Activated CD8-positive, alpha-beta T cell treated with anti-CD3 and anti-CD28 coated beads, Interleukin-2, amount 10 ng/mL, durations not matched to agents 7 days and 5 days (primary cell): ENCODE data around the gene TMEM222. TPM values are rescaled to one million over a fixed set of nuclear protein-coding genes. Genes with fewer than 3 reads are reported as not detected.

Experiments
- ATAC-seq: fragments of 150-1000 bp; cut with Tn5 transposase; one replicate; pipeline ENCODE4 v1.10.0; 2021; ENCODE audit warnings: moderate library complexity
- CTCF ChIA-PET: fragments of 350-600 bp; sonication (Branson Sonifier 250); formaldehyde crosslinking; loops from one replicate; lab custom pipeline; 2021; ENCODE audit warnings: antibody characterized with exemption; lab: Charles Lee
- POLR2A ChIA-PET: fragments of 350-600 bp; sonication (Branson Sonifier 250); formaldehyde crosslinking; loops from one replicate; lab custom pipeline; 2021; ENCODE audit warnings: antibody characterized with exemption; lab: Charles Lee
- DNase-seq: peaks from one replicate; pipeline ENCODE4 v3.0.0-alpha.2; 2020
- H3K27ac Mint-ChIP-seq: one replicate; pipeline ENCODE4 v1.8.0; 2021; ENCODE audit warnings: mild to moderate bottlenecking, mixed read lengths
- H3K27me3 Mint-ChIP-seq: one replicate; pipeline ENCODE4 v1.8.0; 2021; ENCODE audit warnings: low read depth, mixed read lengths
- H3K36me3 Mint-ChIP-seq: one replicate; pipeline ENCODE4 v1.8.0; 2021; ENCODE audit warnings: low read depth, mixed read lengths
- H3K4me1 Mint-ChIP-seq: one replicate; pipeline ENCODE4 v1.8.0; 2021; ENCODE audit warnings: low read depth, mixed read lengths
- H3K4me3 Mint-ChIP-seq: one replicate; pipeline ENCODE4 v1.8.0; 2021; ENCODE audit warnings: mild to moderate bottlenecking, mixed read lengths
- H3K9me3 Mint-ChIP-seq: one replicate; pipeline ENCODE4 v1.8.0; 2022; ENCODE audit warnings: mixed read lengths; ENCODE audit not compliant: insufficient read depth
- total RNA-seq, 2 experiments: library from RNA; stranded (reverse); gene quantifications; one replicate each; pipeline ENCODE4 v1.2.3, GENCODE V29; 2021

Gene TMEM222
- total RNA-seq, 2 experiments from 2014 or later, result 35.2 to 38.5 TPM

DNA sequence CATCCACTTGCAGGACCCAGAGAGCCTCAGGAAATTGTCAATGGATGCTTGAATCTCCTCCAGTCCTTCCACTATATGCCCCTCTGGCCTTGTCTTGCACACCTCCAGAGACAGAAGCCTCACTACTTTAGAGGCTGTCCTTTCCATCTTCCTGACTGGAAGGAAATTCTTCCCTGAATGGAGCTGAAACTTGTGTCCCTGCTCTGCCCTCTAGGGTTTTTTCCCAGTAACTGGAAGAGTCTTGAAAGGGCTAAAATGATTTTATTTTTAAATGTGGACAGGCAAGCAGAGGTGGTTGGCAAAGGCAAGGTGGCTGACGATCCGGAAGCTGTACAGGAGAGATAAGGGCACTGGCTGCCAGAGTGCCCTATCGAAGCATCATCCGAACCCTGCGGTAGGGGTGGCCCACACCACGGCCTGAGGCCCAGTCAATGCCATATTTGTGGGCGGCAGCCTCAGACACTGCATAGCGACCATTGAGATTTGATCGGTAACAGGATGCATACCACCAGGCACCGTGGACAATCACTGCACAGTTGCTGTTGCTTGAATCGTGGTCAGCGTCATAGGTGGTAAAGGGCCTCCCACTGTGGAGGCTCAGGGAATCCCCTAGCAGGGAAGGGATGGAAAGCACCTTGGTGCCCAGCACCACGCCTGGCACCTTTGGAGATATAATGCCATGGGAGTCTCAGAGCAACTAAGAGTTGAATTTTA is 47.1 kb downstream of the TMEM222 start:
- peaks cover 47% of the 10 kb centered on the region for H3K4me1 Mint-ChIP-seq
- H3K27ac Mint-ChIP-seq, result no peak overlapping the region
- POLR2A ChIA-PET, result interaction anchor here (0.8 kb wide), 1 partner anchor 25 kb away, joined by 3 read pairs; no protein-coding TSS in a partner anchor

DNA sequence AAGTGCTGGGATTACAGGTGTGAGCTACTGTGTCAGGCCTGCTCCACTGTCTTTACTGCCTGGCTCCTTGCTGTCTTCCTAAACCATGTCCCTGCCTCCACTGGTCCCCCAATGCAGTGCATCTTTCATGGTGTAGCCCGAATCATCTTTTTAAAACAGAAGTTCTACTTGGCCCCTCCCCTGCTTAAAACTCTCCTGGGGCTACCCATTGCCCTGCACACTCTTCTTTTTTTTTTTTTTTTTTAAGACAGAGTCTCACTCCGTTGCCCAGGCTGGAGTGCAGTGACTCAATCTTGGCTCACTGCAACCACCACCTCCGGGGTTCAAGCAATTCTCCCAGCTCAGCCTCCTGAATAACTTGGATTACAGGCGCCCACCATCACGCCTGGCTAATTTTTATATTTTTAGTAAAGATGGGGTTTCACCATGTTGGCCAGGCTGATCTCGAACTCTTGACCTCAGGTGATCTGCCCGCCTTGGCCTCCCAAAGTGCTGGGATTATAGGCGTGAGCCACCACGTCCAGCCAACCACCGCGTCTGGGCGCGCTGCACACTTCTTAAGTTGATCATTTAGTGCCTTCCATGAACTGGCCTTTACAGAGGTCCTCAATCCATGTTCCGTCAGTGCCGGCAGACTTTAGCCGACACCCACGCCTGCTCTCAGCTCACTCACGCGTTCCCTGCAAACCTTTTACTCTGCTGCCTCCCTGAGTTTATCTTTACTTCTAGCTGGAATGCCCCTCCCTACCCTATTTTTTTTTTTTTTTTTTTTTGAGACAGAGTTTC is 50.3 kb downstream of the TMEM222 start:
- no peak overlapping the region for H3K27ac Mint-ChIP-seq
- CTCF ChIA-PET, result interaction anchor here (1.0 to 2.6 kb wide), 4 partner anchors 10 to 15 kb away, joined by 4 to 22 read pairs (median 4); no protein-coding TSS in a partner anchor

More for the DNA sequence above, 47.1 kb downstream of the TMEM222 start:
- Mint-ChIP-seq H3K4me3 (no peak overlapping the region), H3K27me3 (peaks cover 4% of the 10 kb centered on the region), H3K9me3 (no peaks in the 10 kb centered on the region), H3K36me3 (no peaks in the 10 kb centered on the region)
- DNase-seq, result no peak
- CTCF ChIA-PET, result interaction anchor here (0.7 to 2.6 kb wide), 5 partner anchors 12 to 324 kb away, joined by 3 to 15 read pairs (median 3); no protein-coding TSS in a partner anchor
- no peak for ATAC-seq

DNA sequence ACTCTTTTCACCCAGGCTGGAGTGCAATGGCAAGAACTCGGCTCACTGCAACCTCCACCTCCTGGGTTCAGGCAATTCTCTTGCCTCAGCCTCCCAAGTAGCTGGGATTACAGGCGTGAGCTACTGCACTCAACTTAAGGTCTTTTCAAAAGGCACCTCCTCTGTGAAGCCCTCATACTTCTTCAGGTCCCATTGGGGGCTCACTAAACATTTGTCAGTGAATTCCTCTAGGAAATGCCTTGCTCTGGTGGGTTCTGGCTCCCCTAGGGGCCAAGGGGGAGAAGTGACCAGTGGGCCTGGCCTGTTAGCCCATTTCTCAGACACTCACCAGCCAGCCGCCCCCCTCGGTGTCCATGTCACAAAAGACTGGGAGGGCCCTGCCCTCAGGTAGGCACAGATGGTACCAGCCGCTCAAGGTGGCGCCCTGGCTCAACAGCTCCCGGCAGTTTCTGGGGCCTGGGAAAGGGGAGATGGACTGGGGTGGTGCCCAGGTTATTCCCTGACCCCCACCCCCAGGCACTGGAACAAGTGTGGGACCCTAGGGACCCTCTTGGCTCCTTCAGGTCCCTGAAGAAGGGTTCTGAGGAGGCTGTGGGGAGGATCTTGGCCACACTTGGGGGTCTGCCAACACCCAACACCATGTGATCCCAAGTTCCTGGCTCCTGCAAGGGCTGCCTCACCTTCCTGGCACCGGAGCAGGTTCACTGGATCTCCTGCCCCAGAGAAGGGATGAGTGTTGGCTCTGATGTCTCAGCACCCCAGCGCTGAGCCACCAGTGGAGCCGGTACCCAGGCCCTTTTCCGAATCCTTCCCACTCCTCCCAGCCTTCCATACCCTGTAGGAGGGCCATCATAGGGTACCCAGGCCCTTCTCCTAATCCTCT is 51.1 kb downstream of the TMEM222 start:
- ATAC-seq (no peak), DNase-seq (no peak)
- Mint-ChIP-seq H3K4me3 (no peak overlapping the region), H3K4me1 (peaks cover 18% of the 10 kb centered on the region), H3K27ac (no peak overlapping the region), H3K36me3 (no peaks in the 10 kb centered on the region), H3K27me3 (peaks cover 4% of the 10 kb centered on the region), H3K9me3 (no peaks in the 10 kb centered on the region)
- CTCF ChIA-PET, result interaction anchor here (1.3 to 2.6 kb wide), 3 partner anchors 9 to 16 kb away, joined by 4 to 22 read pairs (median 4); no protein-coding TSS in a partner anchor
- POLR2A ChIA-PET, result no interaction called here

More for the DNA sequence above, 50.3 kb downstream of the TMEM222 start:
- no peaks in the 10 kb centered on the region for H3K9me3 Mint-ChIP-seq
- no peak for DNase-seq
- no peak for ATAC-seq
- no peaks in the 10 kb centered on the region for H3K36me3 Mint-ChIP-seq
- H3K27me3 Mint-ChIP-seq, result peaks cover 4% of the 10 kb centered on the region
- POLR2A ChIA-PET, result no interaction called here
- no peak overlapping the region for H3K4me3 Mint-ChIP-seq
- peaks cover 24% of the 10 kb centered on the region for H3K4me1 Mint-ChIP-seq

DNA sequence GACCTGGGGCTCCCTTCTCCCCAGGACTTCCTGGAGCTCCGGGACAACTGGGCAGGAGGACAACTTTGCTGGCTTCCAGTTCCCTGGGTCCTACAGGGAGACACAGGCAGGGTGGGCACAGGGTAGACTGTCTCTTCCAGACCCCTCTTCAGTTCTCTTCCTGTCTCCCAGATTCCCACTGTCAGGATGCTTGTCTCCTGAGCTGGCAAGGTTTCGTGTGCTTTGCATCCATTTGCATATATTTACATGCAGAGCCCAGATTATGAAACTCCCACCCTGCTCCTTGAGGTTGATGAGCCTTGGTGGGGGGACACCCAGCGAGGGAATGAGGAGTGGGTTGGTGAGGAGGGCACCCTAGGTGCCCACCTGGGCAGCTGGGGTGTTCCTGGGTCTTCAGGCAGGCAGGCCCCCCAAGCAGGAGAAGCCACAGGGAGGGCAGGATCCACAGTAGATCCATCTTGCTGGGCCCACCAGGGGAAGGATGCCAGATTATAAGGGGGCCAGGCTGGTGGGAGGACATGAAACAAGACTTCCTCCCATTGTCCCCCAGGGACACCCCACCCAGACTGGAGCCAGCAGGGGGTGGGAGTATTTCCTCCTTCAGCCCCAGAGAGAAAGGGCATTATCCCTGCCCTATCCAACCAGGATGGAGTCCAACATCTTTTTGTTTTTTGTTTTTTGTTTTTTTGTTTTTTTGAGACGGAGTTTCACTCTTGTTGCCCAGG is 52.6 kb downstream of the TMEM222 start, which contains the start of gene FCN3:
FCN3 (minus strand) TSS at position 463 of the 725 bp plus-strand sequence; CDS start at position 457, 6 bp downstream.
- peaks cover 4% of the 10 kb centered on the region for H3K27me3 Mint-ChIP-seq
- no peak for ATAC-seq
- ChIA-PET POLR2A (interaction anchor here (1.1 kb wide), 1 partner anchor 10 kb away, joined by 4 read pairs; no protein-coding TSS in a partner anchor), CTCF (interaction anchor here (0.6 to 1.1 kb wide), 3 partner anchors 12 to 17 kb away, joined by 3 read pairs; no protein-coding TSS in a partner anchor)
- no peaks in the 10 kb centered on the region for H3K36me3 Mint-ChIP-seq
- no peak within 1 kb of the TSS for H3K4me3 Mint-ChIP-seq
- no peak for DNase-seq
- H3K9me3 Mint-ChIP-seq, result no peaks in the 10 kb centered on the region
- peaks cover 9% of the 10 kb centered on the region for H3K4me1 Mint-ChIP-seq
- no peak within 1 kb of the TSS for H3K27ac Mint-ChIP-seq

GRCh38 chr1:27377760-27378495 is 56.0 kb downstream of the TMEM222 start:
- Mint-ChIP-seq H3K9me3 (no peaks in the 10 kb centered on the region), H3K4me3 (no peak overlapping the region), H3K27ac (no peak overlapping the region), H3K36me3 (no peaks in the 10 kb centered on the region), H3K27me3 (peaks cover 11% of the 10 kb centered on the region), H3K4me1 (no peaks in the 10 kb centered on the region)
- ChIA-PET POLR2A (interaction anchor here (0.7 kb wide), 1 partner anchor 22 kb away, joined by 3 read pairs; no protein-coding TSS in a partner anchor), CTCF (interaction anchor here (0.9 to 1.5 kb wide), 4 partner anchors 10 to 45 kb away, joined by 3 to 6 read pairs (median 4); partner anchors contain the start of gene MAP3K6)
- DNase-seq, result no peak
- ATAC-seq, result no peak

- H3K4me3 Mint-ChIP-seq, result no peak overlapping the region
- ATAC-seq (no peak), DNase-seq (no peak)
- ChIA-PET POLR2A (no interaction called here), CTCF (interaction anchor here (1.1 kb wide), 1 partner anchor 83 kb away, joined by 6 read pairs; no protein-coding TSS in a partner anchor)
- H3K27me3 Mint-ChIP-seq, result peaks cover 7% of the 10 kb centered on the region
- H3K4me1 Mint-ChIP-seq, result no peaks in the 10 kb centered on the region
- peak overlapping the region; percentile 20 for H3K27ac Mint-ChIP-seq
- no peaks in the 10 kb centered on the region for H3K9me3 Mint-ChIP-seq
- no peaks in the 10 kb centered on the region for H3K36me3 Mint-ChIP-seq
Measured at GRCh38 chr1:27379564-27380122, 57.7 kb downstream of the TMEM222 start.

DNA sequence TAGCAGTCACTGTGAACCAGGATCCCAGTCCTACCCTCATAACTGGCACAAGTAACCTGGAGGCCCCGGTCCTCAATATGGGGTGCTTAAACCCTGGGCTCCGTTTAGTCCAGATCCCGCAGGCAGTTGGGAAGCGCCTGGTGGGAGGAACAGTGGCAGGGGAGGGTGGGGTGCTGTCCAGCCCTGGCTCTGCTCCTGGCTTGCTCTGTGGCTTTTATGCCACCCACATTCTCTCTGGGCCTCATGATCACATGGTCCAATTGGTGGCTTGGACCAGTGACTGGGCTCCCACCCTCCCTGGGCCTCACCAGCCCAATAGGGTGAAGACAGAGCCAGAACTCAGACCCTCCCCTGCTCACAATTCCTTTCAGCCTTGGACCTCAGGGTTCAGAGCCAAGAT is 58.3 kb downstream of the TMEM222 start:
- no peaks in the 10 kb centered on the region for H3K4me1 Mint-ChIP-seq
- DNase-seq (no peak), ATAC-seq (no peak)
- no peaks in the 10 kb centered on the region for H3K9me3 Mint-ChIP-seq
- no peak overlapping the region for H3K27ac Mint-ChIP-seq
- H3K4me3 Mint-ChIP-seq, result no peak overlapping the region
- CTCF ChIA-PET, result no interaction called here
- POLR2A ChIA-PET, result interaction anchor here (0.6 kb wide), 1 partner anchor 14 kb away, joined by 3 read pairs; the partner anchor contains the start of gene MAP3K6
- H3K36me3 Mint-ChIP-seq, result no peaks in the 10 kb centered on the region
- peaks cover 7% of the 10 kb centered on the region for H3K27me3 Mint-ChIP-seq

DNA sequence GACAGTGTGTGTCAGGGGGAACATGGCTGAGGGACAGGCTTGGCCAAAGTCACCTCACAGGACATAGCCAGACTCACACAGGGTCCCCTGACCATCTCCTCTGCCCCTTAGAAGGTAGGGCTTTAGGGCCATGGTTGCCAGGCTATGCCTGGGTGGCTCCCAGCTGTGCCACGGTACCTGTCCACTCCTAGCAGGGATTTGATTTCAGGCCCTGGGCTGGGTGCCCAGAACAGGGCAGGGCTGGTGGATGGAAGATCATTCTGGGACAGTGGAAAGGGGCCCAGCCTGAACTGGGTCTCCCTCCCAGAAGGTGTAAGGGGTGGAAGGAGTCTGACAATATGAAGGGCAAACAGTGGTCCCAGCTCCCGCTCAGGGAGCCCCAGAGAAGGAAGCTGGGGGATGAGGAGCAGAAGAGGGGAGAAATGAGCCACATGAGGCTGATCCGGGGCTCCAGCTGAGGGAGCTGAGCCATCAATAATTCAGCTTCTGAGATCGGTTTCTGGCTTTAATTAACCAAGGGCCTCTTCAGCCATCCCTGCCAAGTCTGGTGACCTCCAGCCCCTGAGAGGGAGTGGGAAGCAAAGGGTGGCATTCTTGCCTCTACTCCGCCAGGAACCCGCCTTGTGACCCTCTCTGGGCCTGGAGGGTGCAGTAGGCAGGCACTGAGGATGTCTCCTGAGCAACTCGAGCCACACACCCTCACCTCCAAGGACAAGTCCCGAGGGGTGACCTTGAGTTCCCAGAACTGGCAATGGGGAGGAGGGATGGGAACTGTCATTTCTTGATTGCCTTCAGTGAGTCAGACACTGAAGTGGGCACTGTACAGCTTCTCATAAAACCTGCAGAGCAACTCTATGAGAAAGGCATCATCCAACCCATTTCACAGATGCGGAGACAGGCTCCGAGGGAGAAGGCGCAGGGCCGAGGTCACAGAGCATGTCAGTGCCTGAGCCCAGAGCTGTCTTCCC is 59.1 kb downstream of the TMEM222 start:
- DNase-seq (no peak), ATAC-seq (no peak)
- ChIA-PET POLR2A (interaction anchor here (0.6 kb wide), 1 partner anchor 15 kb away, joined by 3 read pairs; the partner anchor contains the start of gene MAP3K6), CTCF (interaction anchor here (0.7 to 2.6 kb wide), 9 partner anchors 11 to 187 kb away, joined by 3 to 12 read pairs (median 3); partner anchors contain the start of gene MAP3K6)
- Mint-ChIP-seq H3K4me3 (no peak overlapping the region), H3K9me3 (no peaks in the 10 kb centered on the region), H3K27ac (no peak overlapping the region), H3K27me3 (peaks cover 7% of the 10 kb centered on the region), H3K4me1 (no peaks in the 10 kb centered on the region), H3K36me3 (no peaks in the 10 kb centered on the region)
